ENCODE measurements around the gene SLC22A14.
"Not testable (repeated sequence)": the region's sequence is repeated elsewhere in the genome, so short reads cannot be mapped to it uniquely, and the experiment has no call there.

DNA sequence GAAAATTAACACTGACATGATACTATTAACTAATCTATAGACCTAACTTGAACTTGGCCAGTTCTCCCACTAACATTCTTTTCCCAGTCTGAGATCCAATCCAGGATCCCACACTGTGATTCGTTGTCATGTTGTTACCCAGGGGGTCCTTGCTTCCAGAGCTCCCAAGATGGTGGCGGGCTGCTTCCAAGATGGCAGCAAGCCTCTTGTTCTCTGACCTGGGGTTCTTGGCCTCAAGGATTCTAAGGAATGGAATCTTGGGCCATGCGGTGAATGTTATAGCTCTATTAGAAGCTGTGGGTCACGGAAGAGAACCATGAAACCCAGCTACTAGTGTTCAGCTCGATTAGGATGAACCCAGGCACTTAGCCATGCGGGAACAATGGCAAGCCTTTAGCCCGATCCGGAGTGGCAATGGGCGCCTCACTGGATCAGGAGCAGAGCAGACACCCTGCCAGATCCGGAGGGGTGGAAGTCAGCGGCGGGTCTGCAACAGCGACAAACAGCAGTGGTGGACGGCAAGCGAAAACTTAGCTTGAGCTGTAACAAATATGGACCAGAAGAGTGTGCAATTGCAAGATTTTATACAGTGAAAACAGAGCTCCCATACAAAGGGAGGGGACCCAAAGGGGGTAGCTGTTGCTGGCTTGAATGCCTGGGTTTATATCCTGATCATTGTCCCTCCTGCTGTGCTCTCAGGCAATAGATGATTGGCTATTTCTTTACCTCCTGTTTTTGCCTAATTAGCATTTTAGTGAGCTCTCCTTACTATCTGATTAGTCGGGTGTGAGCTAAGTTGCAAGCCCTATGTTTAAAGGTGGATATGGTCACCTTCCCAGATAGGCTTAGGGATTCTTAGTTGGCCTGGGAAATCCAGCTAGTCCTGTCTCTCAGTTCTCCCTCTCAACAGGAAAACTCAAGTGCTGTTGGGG lies 7.5 kb downstream of the SLC22A14 start:
- TF ChIP-seq, protein P1, sequence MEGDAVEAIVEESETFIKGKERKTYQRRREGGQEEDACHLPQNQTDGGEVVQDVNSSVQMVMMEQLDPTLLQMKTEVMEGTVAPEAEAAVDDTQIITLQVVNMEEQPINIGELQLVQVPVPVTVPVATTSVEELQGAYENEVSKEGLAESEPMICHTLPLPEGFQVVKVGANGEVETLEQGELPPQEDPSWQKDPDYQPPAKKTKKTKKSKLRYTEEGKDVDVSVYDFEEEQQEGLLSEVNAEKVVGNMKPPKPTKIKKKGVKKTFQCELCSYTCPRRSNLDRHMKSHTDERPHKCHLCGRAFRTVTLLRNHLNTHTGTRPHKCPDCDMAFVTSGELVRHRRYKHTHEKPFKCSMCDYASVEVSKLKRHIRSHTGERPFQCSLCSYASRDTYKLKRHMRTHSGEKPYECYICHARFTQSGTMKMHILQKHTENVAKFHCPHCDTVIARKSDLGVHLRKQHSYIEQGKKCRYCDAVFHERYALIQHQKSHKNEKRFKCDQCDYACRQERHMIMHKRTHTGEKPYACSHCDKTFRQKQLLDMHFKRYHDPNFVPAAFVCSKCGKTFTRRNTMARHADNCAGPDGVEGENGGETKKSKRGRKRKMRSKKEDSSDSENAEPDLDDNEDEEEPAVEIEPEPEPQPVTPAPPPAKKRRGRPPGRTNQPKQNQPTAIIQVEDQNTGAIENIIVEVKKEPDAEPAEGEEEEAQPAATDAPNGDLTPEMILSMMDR (IDR thresholded peaks at IDR 0.05), result not testable (repeated sequence)
- not testable (repeated sequence) for TF ChIP-seq POLR2A (IDR thresholded peaks at IDR 0.05)
